Measurements from ENCODE around the gene MTCL1.

Gene MTCL1

DNA sequence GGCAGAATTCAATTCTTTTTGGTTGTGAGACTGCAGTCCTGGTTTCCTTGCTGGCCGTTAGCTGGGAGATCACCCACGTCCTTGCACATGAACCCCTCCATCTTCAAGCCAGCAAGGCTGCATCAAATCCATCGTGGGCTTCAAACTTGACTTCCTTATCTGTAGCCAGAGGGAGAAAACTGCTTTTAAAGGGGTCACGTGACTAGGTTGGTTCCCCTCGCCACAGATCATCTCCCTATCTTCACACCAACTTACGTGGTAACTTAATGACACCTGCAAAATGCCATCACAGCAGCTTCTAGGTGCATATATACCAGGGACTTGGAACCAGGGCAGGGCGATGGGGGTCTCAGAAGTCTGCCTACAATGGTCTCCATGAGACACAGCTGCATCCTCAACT, 169.5 kb downstream of the MTCL1 start:
- no peak for DNase-seq

DNA sequence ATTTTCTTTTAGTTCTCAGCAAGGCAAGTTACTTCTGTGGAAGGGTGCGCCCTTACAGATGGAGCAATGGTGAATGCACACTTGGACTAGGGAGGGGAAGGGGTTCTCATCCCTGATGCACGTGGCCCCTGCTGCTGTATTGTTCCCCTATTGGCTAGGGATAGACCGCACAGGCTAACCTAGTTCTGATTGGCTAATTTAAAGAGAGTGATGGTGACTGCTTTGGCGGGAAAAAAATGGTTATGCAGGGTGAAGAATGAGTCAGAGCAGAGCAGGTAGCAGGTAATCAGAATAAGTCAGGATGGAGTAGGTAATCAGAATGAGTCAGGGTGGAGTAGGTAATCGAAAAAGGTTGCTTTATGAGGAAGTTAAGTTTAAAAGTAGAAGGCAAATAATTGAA, 171.5 kb downstream of the MTCL1 start:
- no peak for DNase-seq

DNA sequence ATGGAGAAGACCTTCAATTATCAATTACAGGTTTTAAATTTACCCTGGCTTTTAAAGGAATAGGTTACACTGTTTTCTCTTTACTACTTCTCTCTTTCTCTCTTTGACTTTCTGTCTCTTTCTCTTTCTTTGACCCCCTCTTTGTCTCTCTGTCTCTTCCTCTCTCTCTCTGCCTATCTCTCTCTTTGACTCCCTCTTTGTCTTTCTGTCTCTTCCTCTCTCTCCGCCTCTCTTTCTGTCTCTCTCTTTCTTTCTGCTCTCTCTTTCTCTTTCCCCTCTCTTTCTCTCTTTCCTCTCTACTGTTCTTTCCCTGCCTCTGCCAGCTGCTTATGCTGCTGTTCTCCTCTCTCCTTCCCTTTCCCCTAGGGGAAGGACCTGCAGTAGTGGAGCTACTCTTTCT, 175.7 kb downstream of the MTCL1 start:
- no peak for DNase-seq

All from CD4-positive, alpha-beta T cell treated with Interleukin-4 for 1 hour (primary cell).